ELR (cell line): ENCODE data around the gene LDLRAD4.

Source experiments
- DNase-seq: peaks from one replicate; pipeline ENCODE4 v3.0.0-alpha.2; 2015; ENCODE audit warnings: low read depth

Gene LDLRAD4

DNA sequence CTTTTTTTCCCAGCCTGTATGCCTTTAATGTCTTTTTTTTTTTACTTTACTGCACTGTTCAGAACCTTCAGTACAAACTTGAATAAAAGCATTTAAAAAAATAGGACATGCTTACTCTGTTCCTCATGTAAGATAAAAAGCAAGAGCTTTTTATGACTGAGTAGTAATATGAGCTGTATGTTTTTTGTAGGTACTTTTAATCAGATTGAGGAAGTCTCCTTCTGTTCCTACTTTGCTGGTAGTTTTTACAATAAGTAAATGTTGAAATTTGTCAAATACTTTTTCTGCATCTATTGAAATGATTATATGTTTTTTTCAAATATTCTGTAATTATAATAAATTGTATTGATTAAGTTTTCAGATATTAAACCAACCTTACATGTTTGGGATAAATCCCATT is 318.0 kb downstream of the LDLRAD4 start:
- no peak for DNase-seq

GRCh38 chr18:13537022-13537780 is 318.6 kb downstream of the LDLRAD4 start:
- DNase-seq: no peak

- no peak for DNase-seq
Observed at GRCh38 chr18:13538630-13539029, 320.1 kb downstream of the LDLRAD4 start.

GRCh38 chr18:13539050-13539449 is 320.5 kb downstream of the LDLRAD4 start:
- no peak for DNase-seq

DNA sequence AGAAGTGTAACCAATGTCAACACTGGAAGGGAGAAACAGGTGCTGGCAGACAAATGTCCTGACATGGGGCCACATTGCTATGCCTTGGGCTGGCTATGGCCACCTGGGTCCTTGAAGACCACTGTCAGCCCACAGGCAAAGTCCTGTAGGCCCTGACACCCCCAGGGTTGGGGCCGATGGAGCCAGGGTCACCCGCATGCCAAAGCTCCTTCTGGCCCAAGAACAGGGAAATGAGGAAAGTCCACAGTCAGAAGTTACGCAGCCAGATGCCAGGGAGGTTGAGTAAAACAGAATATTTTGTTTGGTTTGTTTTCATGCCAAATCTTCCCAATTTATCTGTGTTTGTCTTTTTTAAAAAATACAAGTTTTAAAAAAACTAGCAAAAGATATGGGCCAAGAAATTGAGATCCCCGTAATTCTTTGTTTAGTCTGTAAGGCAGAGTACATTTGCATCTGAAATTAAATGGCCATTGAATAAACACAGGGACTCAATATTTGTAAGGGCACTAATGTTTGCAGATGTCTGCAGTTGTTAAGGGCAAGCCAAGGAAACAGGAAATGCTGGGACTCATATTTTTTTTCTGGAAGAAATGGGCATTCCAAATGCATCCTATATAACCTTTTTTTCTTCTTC is 321.4 kb downstream of the LDLRAD4 start:
- no peak for DNase-seq

GRCh38 chr18:13540477-13541182 is 322.1 kb downstream of the LDLRAD4 start:
- no peak for DNase-seq

DNA sequence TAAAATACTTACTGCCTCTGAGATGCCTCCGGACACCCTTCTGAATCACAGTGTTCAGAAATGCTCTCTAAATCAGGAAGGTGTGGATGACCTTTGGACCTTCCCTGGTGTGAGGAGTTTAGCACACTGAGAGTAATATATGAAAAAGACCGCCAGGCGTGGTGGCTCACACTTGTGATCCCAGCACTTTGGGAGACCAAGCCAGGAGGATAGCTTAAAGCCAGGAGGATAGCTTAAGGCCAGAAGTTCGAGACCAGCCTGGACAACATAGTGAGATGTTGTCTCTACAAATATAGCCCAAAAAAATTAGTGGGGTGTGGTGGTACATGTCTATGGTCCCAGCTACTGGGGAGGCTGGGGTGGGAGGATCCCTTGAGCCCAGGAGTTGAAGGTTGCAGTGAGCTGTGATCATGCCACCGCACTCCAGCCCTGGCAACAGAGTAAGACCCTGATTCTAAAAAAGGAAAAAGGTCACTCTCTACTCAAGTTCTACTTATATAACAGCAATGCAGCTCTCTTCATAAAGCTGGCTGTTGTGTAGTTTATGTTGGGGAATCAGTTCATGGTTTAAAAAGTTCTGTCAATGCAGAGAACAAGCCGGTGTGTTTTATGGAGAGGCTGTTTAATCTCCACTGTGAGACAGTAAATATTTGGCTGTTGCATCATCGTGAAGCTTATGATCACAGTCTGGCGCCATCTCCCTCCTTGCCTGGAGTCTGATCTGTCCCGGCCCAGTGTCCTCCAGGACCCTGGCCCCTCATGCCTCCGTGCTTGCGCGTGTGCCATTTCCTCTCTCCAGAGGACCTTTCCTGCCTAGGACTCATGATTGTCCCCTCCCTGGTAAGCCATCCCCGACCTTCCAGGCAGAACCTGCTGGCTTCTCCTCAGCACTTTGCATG is 323.3 kb downstream of the LDLRAD4 start:
- no peak for DNase-seq

GRCh38 chr18:13542520-13542847 is 323.9 kb downstream of the LDLRAD4 start:
- no peak for DNase-seq

GRCh38 chr18:13543144-13543543 is 324.6 kb downstream of the LDLRAD4 start:
- no peak for DNase-seq

- no peak for DNase-seq
Observed at GRCh38 chr18:13543811-13544732, 325.5 kb downstream of the LDLRAD4 start.

DNA sequence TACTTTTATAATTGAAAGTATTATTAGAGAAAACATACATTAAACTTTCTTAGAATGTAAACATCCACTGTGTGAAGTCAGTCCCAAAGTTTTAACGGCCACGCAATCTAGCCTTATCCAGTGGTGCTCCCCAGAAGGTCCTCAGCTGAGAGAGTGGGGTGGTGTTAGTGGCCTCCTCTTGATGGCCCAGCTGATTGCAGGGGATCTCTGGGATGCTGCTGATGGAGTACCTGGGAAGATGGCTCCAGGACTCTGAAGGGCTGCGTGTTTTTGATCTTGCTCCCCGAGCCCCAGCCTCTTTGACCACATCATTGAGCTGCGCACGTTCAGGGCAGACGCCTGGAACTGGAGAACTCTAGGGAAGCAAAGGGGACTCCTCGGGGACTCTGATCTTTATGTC is 326.4 kb downstream of the LDLRAD4 start:
- no peak for DNase-seq

DNA sequence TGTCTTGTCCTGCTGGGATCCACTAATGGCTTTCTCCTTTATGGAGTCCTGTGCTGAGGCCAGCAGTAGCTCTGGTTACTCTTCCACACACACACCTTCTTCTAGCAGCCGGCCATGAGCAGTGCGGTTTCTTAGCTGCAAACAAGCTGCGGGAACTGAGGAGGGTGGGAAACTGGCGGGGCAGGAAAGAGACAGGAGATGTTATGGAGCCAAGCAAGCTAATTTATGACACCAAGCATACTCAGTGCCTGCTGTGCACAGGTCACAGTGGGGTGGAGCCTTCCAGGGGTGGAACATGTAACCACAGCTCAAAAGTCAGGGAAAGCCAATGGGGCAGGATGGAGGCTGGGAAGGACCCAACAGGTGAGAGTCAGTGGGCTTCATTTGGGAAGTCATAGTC is 327.0 kb downstream of the LDLRAD4 start:
- no peak for DNase-seq

DNA sequence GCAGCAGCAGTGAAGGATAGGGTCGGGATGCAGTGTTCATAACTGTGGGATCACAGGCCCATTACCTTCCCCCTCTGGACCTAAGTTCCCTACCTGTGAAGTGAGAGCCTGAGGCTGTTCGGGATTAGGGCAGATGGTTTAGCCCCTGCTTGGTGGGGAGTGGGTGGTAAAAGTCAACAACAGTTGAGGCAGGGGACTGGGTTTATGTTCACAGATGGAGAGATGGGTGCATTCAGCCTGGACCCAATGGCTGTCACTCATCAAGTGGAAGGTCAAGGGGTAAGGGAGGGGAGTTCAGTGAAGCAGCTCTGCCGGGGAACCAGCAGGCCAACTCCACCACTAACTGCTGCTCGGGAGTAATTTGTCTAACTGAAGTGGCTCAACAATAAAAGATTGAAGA is 327.4 kb downstream of the LDLRAD4 start:
- no peak for DNase-seq

- no peak for DNase-seq
Observed at GRCh38 chr18:13546638-13547037, 328.1 kb downstream of the LDLRAD4 start.

GRCh38 chr18:13547347-13547746 is 328.8 kb downstream of the LDLRAD4 start:
- no peak for DNase-seq

DNA sequence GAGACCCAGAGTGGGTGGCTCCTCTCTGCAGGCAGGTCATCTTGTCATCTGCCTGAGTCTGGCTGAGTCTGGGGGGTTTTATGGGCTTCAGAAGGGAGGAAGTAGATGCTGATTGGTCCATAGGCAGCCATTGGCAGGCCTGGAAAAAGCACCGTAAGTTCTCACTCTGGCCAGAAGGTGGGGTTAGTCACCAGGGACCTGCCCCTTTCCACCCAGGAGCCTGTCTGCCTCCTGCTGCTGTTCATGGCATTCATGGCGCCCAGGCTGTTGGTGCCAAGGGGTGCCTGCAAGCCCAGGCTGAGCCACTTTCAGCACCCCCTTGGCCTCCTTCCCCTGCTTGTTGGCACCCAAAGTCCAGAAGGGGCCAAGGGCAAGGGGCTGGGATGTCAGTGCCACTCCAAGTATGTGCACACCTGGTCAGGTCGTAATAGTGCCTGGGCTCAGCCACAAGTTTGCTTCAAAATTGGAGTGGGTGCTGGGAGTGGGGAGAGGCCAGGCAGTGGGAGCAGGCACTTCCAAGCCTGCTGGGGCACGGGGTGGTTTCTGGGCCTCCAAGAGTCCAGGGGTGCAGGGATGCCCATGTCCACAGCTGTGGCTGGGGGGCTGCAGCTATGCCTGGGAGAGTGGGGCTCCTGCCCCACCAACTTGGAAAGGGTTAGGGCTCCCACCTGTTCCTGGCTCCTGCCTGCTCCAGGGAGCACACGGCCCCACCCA is 329.7 kb downstream of the LDLRAD4 start:
- no peak for DNase-seq

DNA sequence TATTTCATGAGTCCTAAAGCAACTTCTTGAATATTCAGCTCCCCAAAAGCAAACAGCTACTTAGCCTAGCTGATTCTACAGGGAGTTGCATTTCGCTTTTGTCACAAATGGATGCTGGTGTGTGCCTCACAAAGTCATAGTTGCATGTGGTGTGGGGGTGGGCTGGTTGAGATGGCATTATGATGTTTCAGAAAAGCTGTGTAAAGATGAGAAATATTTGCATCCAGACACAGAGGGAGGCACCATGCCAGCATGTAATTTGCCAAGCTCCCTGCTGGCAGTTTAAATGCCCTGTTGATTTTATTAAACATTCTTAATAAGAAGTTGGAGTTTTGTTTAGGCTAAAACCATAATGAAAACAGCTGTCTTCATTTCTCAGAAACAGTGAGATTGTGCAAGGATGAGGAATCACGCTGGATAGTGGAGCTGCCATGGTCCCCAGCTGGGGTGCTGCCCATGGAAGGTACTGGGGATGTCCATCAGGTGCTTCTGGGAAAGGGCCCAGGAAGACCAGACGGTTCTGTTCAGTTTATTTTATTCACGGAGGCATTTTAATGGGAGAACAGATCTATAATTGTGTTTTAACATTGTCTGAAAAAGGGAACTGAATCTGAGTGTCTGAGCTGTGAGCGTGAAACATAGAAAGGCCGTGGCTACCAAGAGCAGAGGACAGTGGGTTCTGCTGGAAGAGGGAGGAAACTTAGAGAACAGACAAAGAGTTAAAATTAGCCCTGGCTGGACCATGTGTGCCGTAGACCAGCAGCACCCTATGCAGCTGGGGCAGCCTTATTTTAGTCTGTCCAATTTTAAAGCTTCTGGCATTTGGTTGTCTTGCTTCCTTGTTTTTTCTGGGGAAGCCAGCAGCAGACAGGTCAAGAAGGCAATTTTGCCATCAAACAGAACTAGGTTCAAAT is 330.7 kb downstream of the LDLRAD4 start:
- no peak for DNase-seq

- DNase-seq: no peak
Observed at GRCh38 chr18:13549880-13550232, 331.3 kb downstream of the LDLRAD4 start.
